ENCODE results near the gene GCGR.

- TF ChIP-seq EZH2 (IDR thresholded peaks at IDR 0.05; ENCODE audit: borderline replicate concordance, insufficient read depth, low read length, poor library complexity, severe bottlenecking) (no peak), RAD21 (conservative IDR thresholded peaks at IDR 0.05) (no peak), CTCF (IDR thresholded peaks at IDR 0.05; ENCODE audit: poor library complexity, severe bottlenecking) (no peak), POLR2AphosphoS5 (IDR thresholded peaks at IDR 0.05) (no peak), REST (IDR thresholded peaks at IDR 0.05; ENCODE audit: borderline replicate concordance) (no peak), EP300 (conservative IDR thresholded peaks at IDR 0.05; ENCODE audit: poor library complexity, severe bottlenecking) (no peak)
Observed at GRCh38 chr17:81858170-81858966, 54.4 kb downstream of the GCGR start.
